DOHH2 (cell line): ENCODE measurements around the gene PIAS1.

Source experiments
- H3F3A ChIP-seq: fragments of 200-600 bp; sonication (generic), shearing (Covaris generic); 2 replicates; pipeline ENCODE4 v1.6.0; 2016; ENCODE audit warnings: antibody characterized with exemption, mild to moderate bottlenecking; ENCODE audit not compliant: control insufficient read depth, insufficient read depth
- H3K27ac ChIP-seq: fragments of 200-600 bp; sonication (generic); 2 replicates; pipeline ENCODE4 v1.5.1; 2014; ENCODE audit warnings: low read depth, mild to moderate bottlenecking, low read length, moderate library complexity
- H3K27me3 ChIP-seq: fragments of 200-600 bp; sonication (generic); 2 replicates; pipeline ENCODE4 v1.6.1; 2014; ENCODE audit warnings: mild to moderate bottlenecking, low read length, mixed read lengths; ENCODE audit not compliant: control insufficient read depth
- H3K36me3 ChIP-seq: fragments of 200-600 bp; sonication (generic); 2 replicates; pipeline ENCODE4 v1.6.1; 2014; ENCODE audit warnings: mild to moderate bottlenecking, low read length, moderate library complexity, mixed read lengths; ENCODE audit not compliant: control insufficient read depth
- H3K4me1 ChIP-seq: fragments of 200-600 bp; sonication (generic); 2 replicates; pipeline ENCODE4 v1.6.1; 2014; ENCODE audit warnings: mild to moderate bottlenecking, low read length, mixed read lengths; ENCODE audit not compliant: control insufficient read depth
- H3K4me2 ChIP-seq: fragments of 200-600 bp; sonication (generic); 2 replicates; pipeline ENCODE4 v1.6.0; 2014; ENCODE audit warnings: mild to moderate bottlenecking, low read length, moderate library complexity
- H3K4me3 ChIP-seq: fragments of 200-600 bp; sonication (generic); 2 replicates; pipeline ENCODE4 v1.5.1; 2014; ENCODE audit warnings: mild to moderate bottlenecking, low read length, mixed read lengths
- H3K79me2 ChIP-seq: fragments of 200-600 bp; sonication (generic); 2 replicates; pipeline ENCODE4 v1.6.1; 2014; ENCODE audit warnings: mild to moderate bottlenecking, low read length, mixed read lengths; ENCODE audit not compliant: control insufficient read depth
- H3K9me2 ChIP-seq: fragments of 200-600 bp; sonication (generic); replicated peaks from 2 replicates; pipeline ENCODE4 v1.6.1; 2014; ENCODE audit warnings: mild to moderate bottlenecking, low read length, mixed read lengths; ENCODE audit not compliant: control insufficient read depth
- H3K9me3 ChIP-seq: fragments of 200-600 bp; sonication (generic); 2 replicates; pipeline ENCODE4 v1.6.1; 2014; ENCODE audit warnings: antibody characterized with exemption, low read length, mixed read lengths; ENCODE audit not compliant: control insufficient read depth, insufficient read depth
- H4K20me1 ChIP-seq: fragments of 200-600 bp; sonication (generic); 2 replicates; pipeline ENCODE4 v1.6.0; 2014; ENCODE audit warnings: low read depth, mild to moderate bottlenecking, antibody characterized with exemption, low read length, moderate library complexity; ENCODE audit not compliant: control insufficient read depth, insufficient read depth
- CTCF ChIP-seq: fragments of 200-600 bp; sonication (generic); IDR thresholded peaks from one replicate; pipeline ENCODE4 v1.5.1; 2014; ENCODE audit warnings: antibody characterized with exemption, mild to moderate bottlenecking, low read depth, low read length; ENCODE audit not compliant: poor library complexity, severe bottlenecking
- EZH2phosphoT487 ChIP-seq: fragments of 200-600 bp; sonication (generic); IDR thresholded peaks from 2 replicates; pipeline ENCODE4 v1.6.1; 2017; ENCODE audit warnings: borderline replicate concordance, mild to moderate bottlenecking, antibody characterized with exemption, low read length, moderate library complexity, mixed read lengths

PIAS1 gene

DNA sequence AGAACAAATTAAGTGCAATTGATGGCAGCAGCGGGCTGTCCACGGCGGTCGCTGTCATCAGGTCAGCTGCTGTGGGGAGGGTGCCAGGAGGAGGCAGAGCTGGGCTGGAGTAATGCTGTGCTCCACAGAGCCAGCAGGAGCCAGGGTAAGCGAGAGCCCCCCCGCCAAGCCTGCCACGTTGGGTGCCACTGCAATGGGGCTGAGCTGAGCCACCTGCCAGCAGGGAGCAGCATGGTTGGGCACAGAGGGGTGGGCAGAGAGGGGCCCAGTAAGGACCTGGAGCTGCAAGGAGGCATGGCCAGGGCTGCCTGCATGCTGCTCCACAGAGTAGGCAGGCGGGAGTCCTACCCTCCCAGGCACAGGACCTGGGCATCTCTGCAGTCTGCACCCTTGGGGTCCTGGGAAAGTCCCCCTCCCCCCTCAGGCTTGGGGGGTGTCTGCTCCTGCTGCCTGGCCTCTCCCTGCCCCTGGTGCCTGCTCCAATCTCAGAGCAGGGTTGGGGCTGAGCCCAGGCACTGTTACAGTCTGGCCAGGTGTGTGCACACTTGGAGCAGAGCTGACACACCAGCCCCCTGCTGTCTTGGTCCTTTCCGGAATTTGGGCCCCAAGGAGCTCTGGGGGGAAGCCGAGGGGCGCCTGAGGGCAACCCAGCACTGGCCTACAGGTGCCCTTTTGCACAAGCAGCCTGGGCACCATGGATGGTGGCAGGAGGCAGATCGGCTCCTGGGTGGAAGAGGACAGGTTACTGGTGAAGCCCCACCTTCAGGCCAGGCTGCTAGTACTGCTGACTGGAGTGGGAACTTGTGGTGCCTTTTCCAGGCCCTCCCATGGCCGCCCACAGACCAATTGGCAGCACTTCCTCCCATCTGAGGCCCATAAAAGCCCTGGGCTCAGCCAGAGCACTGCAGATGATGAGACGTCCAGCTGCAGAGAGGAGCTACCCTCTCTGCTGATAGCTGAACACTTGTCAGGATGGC, 8.5 kb upstream of the PIAS1 start:
- TF ChIP-seq CTCF (no peak), EZH2phosphoT487 (no peak)

GRCh38 chr15:68047826-68048225, 6.3 kb upstream of the PIAS1 start:
- H4K20me1 ChIP-seq = no peaks in the 10 kb centered on the region
- peaks cover 8% of the 10 kb centered on the region; the same call in 1 of the 2 replicates for H3K4me1 ChIP-seq
- H3K27me3 ChIP-seq = no peaks in the 10 kb centered on the region
- no peaks in the 10 kb centered on the region for H3K36me3 ChIP-seq
- no peak overlapping the region for H3K27ac ChIP-seq
- peaks cover 9% of the 10 kb centered on the region; the same call in 1 of the 2 replicates for H3K9me3 ChIP-seq
- no peaks in the 10 kb centered on the region for H3K9me2 ChIP-seq
- H3K79me2 ChIP-seq = no peaks in the 10 kb centered on the region
- H3F3A ChIP-seq = 0 out of 2 replicates have a peak, but pooled peaks cover 3% of the 10 kb centered on the region
- H3K4me3 ChIP-seq = no peak overlapping the region
- TF ChIP-seq CTCF (no peak), EZH2phosphoT487 (no peak)
- H3K4me2 ChIP-seq = no peak overlapping the region

More for the DNA sequence above, 8.5 kb upstream of the PIAS1 start:
- H3K36me3 ChIP-seq = no peaks in the 10 kb centered on the region
- peaks cover 9% of the 10 kb centered on the region; the same call in 1 of the 2 replicates for H3K9me3 ChIP-seq
- no peak overlapping the region for H3K4me2 ChIP-seq
- no peaks in the 10 kb centered on the region; the same call in 1 of the 2 replicates for H3K27me3 ChIP-seq
- H3K9me2 ChIP-seq = no peaks in the 10 kb centered on the region
- H3K27ac ChIP-seq = no peak overlapping the region
- H3K4me3 ChIP-seq = no peak overlapping the region
- H3F3A ChIP-seq = no peaks in the 10 kb centered on the region
- H3K4me1 ChIP-seq = no peaks in the 10 kb centered on the region
- H4K20me1 ChIP-seq = no peaks in the 10 kb centered on the region
- H3K79me2 ChIP-seq = no peaks in the 10 kb centered on the region

DNA sequence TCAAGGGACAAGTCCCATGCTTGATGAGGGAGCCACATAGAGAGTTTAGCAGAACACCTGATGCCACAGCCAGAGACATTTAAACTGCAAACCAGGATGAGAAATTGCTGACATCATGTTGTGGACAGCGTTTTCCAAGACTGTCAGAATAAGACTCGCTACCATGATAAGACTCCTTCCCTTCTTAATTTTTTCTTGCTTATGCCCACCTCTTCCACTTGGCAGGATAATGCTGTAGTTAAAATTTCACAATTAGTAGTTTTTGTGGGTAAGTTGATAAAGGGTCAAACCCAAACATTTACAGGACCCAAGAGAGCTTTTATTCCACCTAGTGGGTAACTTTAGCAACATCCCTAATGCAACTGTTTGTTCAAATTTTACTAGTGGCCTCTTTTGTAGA, 3.0 kb upstream of the PIAS1 start:
- H3K27ac ChIP-seq = no peak overlapping the region
- TF ChIP-seq CTCF (peak; percentile 10), EZH2phosphoT487 (no peak)
- H3K9me2 ChIP-seq = no peaks in the 10 kb centered on the region
- no peak overlapping the region for H3K4me2 ChIP-seq
- H3K4me1 ChIP-seq = peaks cover 22% of the 10 kb centered on the region
- no peaks in the 10 kb centered on the region for H3K27me3 ChIP-seq
- H4K20me1 ChIP-seq = peaks cover 5% of the 10 kb centered on the region
- H3K9me3 ChIP-seq = peaks cover 6% of the 10 kb centered on the region; the same call in 1 of the 2 replicates
- 0 out of 2 replicates have a peak, but pooled peaks cover 3% of the 10 kb centered on the region for H3F3A ChIP-seq
- peaks cover 9% of the 10 kb centered on the region; the same call in 1 of the 2 replicates for H3K36me3 ChIP-seq
- peaks cover 19% of the 10 kb centered on the region for H3K79me2 ChIP-seq
- H3K4me3 ChIP-seq = no peak overlapping the region
